OCI-M2 (cell line): ENCODE measurements around the gene TMTC4.
"Not testable (repeated sequence)": the region's sequence is repeated elsewhere in the genome, so short reads cannot be mapped to it uniquely, and the experiment has no call there.

Source experiments
- DNase-seq: peaks from one replicate; lab custom pipeline; 2025; ENCODE audit not compliant: unreplicated experiment; lab: John Stamatoyannopoulos, UW

The TMTC4 gene

GRCh38 chr13:100633461-100633860, 41.1 kb downstream of the TMTC4 start:
- no peak for DNase-seq

DNA sequence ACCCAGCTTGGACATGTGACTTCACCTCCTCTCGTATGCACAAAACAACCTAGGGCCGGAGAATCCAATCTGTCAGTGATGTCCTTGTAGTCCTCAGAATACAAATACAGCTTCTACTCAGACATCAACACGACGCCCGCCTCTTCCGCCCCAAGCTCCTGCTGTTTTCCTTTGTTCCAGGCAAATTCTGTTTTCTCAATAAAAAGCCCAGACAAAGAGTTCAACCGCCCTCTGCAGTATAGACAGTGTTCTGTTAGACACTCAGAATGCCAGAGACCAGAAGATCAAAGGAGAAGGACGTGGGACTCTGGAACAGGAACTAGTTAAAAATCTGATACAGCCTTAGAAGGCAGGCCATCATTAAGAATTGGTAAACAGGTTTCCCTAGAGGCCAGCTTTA, 44.0 kb downstream of the TMTC4 start:
- no peak for DNase-seq

- DNase-seq = no peak
These were observed 47.5 kb downstream of the TMTC4 start for GRCh38 chr13:100627120-100627519.

- DNase-seq = no peak
These were observed 49.1 kb downstream of the TMTC4 start for GRCh38 chr13:100625447-100625846.

DNA sequence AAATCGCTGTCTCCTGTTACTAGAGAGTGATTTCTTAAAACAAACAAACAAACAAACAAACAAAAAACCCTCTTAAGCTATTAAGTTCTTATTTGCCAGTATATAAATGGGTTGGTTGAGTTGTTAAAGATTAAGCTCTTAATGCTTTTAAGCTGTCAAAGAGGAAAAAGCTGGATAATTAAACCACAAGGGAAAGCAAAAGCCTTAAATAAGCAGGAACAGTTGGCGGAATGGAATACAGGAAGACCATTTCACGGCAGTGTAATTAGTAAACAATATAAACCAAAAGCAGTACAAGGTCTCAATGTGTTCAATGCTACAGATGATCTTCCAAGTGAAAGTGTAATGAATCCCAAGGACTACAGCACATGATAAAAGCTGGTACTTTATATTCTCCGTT, 53.8 kb downstream of the TMTC4 start:
- DNase-seq = no peak

DNA sequence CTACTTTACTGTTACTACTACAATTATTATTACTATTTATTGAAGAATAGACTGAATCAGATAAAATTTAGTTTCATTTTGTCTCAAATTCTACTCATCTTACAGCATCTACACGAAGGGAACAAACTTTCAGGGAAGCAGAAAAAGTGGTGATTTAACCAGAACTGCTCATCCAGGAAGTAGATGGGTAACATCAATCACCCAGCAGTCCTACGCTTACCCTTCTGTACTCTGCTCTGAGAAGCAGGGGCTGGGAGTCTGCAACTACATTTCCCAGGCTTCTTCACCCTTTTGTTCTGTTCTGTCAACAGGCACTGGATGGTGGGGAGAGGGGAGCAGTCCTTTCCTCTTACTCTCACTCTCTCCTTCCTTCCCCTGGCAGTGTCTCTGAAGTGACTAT, 54.7 kb downstream of the TMTC4 start:
- DNase-seq = no peak

- DNase-seq = not testable (repeated sequence)
These were observed 55.7 kb downstream of the TMTC4 start for GRCh38 chr13:100618897-100619296.

GRCh38 chr13:100613031-100613430, 61.6 kb downstream of the TMTC4 start:
- DNase-seq = no peak

DNA sequence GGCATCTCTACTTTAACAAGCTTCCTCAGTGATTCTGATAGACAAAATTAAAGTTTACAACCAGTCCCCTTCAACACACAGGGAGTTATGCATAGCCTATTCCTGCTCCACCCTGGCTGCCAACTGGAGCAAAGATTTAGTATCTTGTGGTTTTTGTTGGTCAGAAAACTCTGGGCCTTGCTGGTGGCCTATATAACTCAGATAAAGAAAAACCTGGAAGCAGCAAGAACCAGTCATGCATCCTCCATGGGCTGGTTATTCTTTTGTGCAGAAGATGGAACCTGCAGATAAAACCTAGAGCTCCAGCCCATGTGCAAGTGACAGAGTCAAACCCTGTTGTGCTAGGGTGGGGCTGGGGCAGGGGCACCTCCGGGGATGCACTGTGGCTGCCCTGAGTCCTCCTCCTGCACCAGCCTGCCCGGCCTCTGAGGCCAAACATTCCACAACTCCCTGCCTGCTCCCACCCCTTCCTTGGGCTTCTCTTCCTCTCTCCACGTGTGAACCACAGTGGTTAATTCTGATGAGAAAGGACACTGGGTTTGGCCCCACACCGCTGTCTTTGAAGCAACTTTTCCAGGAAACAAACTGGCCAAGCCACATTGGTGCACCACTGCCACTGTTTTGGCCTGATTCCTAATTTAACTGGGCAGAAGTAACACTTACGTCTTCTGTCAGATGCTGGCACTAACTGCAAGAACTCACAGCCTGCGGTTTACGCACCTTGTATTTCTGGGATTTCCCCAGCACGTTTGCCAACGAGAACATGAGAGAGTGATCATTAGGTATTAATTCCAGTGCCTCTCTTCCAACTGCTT, 62.7 kb downstream of the TMTC4 start:
- no peak for DNase-seq

- DNase-seq = no peak
These were observed 63.9 kb downstream of the TMTC4 start for GRCh38 chr13:100610391-100611347.

GRCh38 chr13:100608906-100609305, 65.7 kb downstream of the TMTC4 start:
- no peak for DNase-seq

GRCh38 chr13:100608489-100608888, 66.1 kb downstream of the TMTC4 start:
- no peak for DNase-seq

DNA sequence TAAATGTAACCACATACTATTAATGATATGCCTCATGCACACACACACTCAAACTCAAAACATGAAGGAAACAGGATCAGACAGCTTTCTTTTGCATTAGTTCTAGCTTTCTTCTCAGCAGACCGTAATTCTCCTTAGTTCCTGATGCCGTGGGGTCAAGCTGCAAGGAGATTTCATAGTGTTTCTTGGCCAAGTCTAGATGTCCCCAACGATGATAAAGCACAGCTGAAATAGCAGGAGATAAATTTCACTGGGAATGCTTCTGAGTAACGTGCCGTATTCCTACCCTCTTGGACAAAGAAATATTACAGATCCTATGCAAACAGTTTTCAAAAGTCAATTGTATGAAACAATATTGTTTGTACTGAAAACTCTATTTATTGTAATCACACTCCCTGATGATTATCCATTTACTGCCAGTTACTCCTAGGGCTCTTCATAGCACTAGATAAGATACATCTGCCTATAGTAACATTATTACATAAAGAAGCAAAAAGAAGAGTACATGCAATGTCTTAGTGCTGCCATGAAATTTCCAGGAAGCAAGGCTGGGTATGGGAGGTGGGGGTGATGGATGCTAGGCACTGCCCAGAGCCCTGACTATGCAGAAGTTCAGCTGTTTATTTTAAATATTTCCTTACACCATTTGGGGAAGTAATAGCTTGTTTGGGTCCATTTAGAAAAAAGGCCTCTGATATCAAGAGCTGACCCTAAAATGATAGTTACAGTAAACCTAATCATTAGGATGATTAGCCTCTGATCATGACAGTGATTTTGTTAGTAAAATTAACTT, 69.5 kb downstream of the TMTC4 start:
- DNase-seq = no peak

DNA sequence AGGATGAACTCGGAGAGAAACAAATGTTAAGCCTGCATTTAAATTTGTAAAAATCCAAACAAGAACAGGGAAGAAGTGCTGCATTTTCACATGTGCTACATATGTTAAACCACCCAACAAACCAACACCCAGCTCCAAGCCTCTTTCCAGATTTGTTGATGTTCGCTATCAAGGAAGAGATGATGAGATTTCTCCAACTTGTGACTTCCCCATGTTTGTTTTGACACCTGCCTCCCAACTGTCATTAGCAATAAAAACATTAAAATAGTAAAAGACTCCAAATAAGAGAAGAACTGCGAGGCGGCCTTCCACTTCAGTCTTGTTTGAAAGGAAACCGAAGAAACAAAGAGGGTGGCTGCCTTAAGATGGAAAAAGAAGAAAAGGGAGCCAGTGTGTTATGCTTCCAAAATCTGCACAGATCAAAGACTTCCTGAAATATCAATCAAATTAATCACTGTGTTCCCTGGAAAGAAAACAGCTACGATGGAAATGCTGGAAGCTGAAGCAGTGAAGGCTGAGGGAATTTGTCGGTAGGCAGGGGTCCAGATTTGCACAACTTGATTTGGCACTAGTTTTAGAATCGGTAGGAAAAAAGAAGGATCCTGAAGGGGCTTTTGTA, 72.0 kb downstream of the TMTC4 start:
- no peak for DNase-seq

- DNase-seq = no peak
These were observed 72.9 kb downstream of the TMTC4 start for GRCh38 chr13:100601716-100602115.

DNA sequence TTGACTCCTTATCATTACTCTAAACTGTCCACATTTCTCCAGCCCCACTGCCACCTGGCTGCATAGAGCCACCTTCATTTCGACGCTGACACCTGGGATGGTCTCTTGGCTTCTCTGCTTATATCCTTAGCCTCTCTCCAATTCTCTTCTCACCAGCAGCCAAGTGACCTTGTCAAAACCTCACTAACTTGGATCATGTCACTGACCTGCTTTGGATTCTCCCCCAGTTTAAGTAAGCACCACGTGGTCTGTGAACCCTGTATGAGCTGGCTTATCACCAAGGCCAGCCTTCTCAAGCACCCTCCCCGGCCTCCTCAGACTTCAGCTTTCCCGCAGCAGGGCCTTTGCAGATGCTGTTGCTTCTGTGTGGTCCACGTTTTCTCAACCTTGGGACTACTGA, 73.7 kb downstream of the TMTC4 start:
- DNase-seq = no peak

DNA sequence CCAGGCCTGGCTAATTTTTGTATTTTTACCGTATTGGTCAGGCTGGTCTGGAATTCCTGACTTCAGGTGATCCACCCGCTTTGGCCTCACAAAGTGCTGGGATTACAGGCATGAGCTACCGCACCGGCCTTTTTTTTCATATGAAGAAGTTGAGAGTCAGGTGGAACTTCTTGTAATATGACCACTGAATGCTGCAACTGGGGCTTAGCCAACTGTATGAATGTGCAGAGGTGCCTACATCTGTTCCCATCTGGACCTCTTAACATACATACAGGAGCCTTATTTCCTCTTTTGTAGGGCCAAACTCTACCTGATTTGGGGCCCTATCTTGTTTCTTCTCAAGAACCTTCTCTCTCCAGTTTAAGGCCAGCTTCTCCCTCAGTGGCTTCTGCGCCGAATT, 74.1 kb downstream of the TMTC4 start:
- DNase-seq = no peak

DNA sequence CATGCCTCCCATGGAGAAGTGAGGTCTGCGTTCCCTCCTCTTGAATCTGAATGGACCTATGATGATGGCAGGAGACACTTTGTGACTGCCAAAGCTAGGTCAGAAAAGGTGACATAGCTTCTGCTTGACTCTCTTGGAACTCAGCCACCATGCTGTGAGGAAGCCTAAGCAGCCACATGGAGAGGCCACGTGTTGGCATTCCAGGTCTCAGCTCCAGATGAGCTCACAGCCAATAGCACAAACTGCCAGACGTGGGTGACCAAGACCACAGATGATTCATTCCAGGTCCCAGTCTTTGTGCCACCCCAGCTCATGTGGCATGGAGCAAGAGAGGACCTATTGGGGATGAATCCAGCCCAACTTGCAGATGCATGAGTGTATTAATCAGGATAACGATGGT, 77.3 kb downstream of the TMTC4 start:
- DNase-seq = no peak

DNA sequence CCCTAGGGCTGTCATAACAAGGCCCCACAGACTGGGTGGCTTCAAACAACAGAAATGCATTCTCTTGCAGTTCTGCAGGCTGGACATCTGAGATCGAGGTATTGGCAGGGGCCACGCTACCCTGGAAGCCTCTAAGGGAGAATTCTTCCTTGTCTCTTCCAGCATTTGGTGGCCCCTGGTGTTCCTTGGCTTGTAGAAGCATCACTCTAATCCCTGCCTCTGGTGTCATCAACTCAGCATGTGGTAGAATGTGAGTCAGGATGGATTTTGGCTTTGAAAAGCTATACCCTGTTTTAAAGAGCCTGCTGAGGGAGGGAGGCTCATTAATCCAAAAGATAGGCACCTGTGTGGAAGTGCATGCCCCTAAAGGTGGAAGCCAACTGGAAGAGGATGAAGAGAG, 78.1 kb downstream of the TMTC4 start:
- no peak for DNase-seq

DNA sequence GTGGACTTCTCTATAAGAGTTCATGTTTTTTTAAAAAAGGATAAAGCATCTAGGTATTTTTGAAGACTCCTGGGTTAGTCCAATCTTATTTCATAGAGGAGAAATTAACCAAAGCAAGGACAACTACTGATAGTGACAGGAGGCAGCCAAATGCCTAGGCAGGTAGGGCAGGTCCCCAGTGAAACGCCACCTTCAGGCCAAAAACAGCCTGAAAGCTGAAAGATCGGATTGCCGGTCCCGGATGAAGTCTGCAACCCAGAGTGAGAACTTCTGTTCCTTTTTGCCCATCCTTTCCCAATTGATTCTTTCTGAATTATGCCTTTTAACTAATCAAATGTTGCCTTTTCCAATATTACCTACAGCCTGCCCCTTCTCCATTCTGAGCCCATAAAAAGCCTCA, 79.9 kb downstream of the TMTC4 start:
- DNase-seq = no peak

- DNase-seq = no peak
These were observed 80.3 kb downstream of the TMTC4 start for GRCh38 chr13:100594255-100594654.
